MM.1S (cell line): Measurements from ENCODE around the gene RUNX2.

Experiments
- DNase-seq: peaks from one replicate; pipeline ENCODE4 v3.0.0-alpha.2; 2015
- H2AFZ ChIP-seq: fragments of 300-600 bp; sonication (generic); 2 replicates; pipeline ENCODE4 v1.6.0; 2016; ENCODE audit warnings: antibody characterized with exemption, low read length
- H3F3A ChIP-seq: fragments of 300-600 bp; sonication (generic); 2 replicates; pipeline ENCODE4 v1.6.1; 2016; ENCODE audit warnings: mild to moderate bottlenecking, antibody characterized with exemption, low read length, moderate library complexity, mixed read lengths; ENCODE audit not compliant: insufficient read depth
- H3K27ac ChIP-seq: fragments of 300-600 bp; sonication (generic); 2 replicates; pipeline ENCODE4 v1.5.1; 2016; ENCODE audit warnings: mild to moderate bottlenecking, low read length
- H3K27me3 ChIP-seq: fragments of 300-600 bp; sonication (generic); replicated peaks from 2 replicates; pipeline ENCODE4 v1.6.0; 2016; ENCODE audit warnings: low read length; ENCODE audit not compliant: insufficient read depth
- H3K36me3 ChIP-seq: fragments of 300-600 bp; sonication (generic); replicated peaks from 2 replicates; pipeline ENCODE4 v1.6.1; 2016; ENCODE audit warnings: mild to moderate bottlenecking, low read length, mixed read lengths; ENCODE audit not compliant: insufficient read depth
- H3K4me1 ChIP-seq: fragments of 300-600 bp; sonication (generic); 2 replicates; pipeline ENCODE4 v1.6.1; 2016; ENCODE audit warnings: low read length, mixed read lengths
- H3K4me2 ChIP-seq: fragments of 300-600 bp; sonication (generic); 2 replicates; pipeline ENCODE4 v1.6.0; 2016; ENCODE audit warnings: low read depth, low read length
- H3K4me3 ChIP-seq: fragments of 300-600 bp; sonication (generic); 2 replicates; pipeline ENCODE4 v1.5.1; 2016; ENCODE audit warnings: low read length, mixed read lengths
- H3K79me2 ChIP-seq: fragments of 300-600 bp; sonication (generic); 2 replicates; pipeline ENCODE4 v1.6.1; 2016; ENCODE audit warnings: mixed run types, low read length, mixed read lengths
- H3K9ac ChIP-seq: fragments of 300-600 bp; sonication (generic); 2 replicates; pipeline ENCODE4 v1.6.1; 2016; ENCODE audit warnings: low read length, mixed read lengths
- H3K9me2 ChIP-seq: fragments of 300-600 bp; sonication (generic); replicated peaks from 2 replicates; pipeline ENCODE4 v1.6.1; 2016; ENCODE audit warnings: mild to moderate bottlenecking, low read length, mixed read lengths; ENCODE audit not compliant: insufficient read depth
- H3K9me3 ChIP-seq: fragments of 300-600 bp; sonication (generic); replicated peaks from 2 replicates; pipeline ENCODE4 v1.6.1; 2016; ENCODE audit warnings: mild to moderate bottlenecking, low read length, mixed read lengths; ENCODE audit not compliant: insufficient read depth
- H4K20me1 ChIP-seq: fragments of 300-600 bp; sonication (generic); 2 replicates; pipeline ENCODE4 v1.6.1; 2016; ENCODE audit warnings: mild to moderate bottlenecking, low read length, moderate library complexity, mixed read lengths; ENCODE audit not compliant: insufficient read depth
- CTCF ChIP-seq: fragments of 300-600 bp; sonication (generic); IDR thresholded peaks from 2 replicates; pipeline ENCODE4 v1.5.1; 2016; ENCODE audit warnings: antibody characterized with exemption, low read length, mixed read lengths
- EZH2 ChIP-seq: fragments of 300-600 bp; sonication (generic); optimal IDR thresholded peaks from 2 replicates; pipeline ENCODE3; 2017; ENCODE audit warnings: low read depth, mild to moderate bottlenecking, antibody characterized with exemption, low read length, mixed read lengths
- EZH2phosphoT487 ChIP-seq: fragments of 300-600 bp; sonication (generic); IDR thresholded peaks from 2 replicates; pipeline ENCODE4 v1.6.1; 2018; ENCODE audit warnings: antibody characterized with exemption, low read length

Gene RUNX2

GRCh38 chr6:45442716-45443115 lies 114.6 kb downstream of the RUNX2 start:
- Histone ChIP-seq H2AFZ (no peak overlapping the region), H3K36me3 (peaks cover 22% of the 10 kb centered on the region), H3K27me3 (no peaks in the 10 kb centered on the region), H3K9me3 (no peaks in the 10 kb centered on the region), H3K4me3 (no peak overlapping the region), H4K20me1 (no peaks in the 10 kb centered on the region; the same call in 1 of the 2 replicates), H3F3A (peaks cover 11% of the 10 kb centered on the region; the same call in 1 of the 2 replicates), H3K9me2 (no peaks in the 10 kb centered on the region), H3K27ac (no peak overlapping the region), H3K4me2 (no peak overlapping the region), H3K4me1 (peaks cover 31% of the 10 kb centered on the region), H3K9ac (no peak overlapping the region), H3K79me2 (peaks cover 99% of the 10 kb centered on the region)
- no peak for DNase-seq
- TF ChIP-seq EZH2phosphoT487, result no peak
- TF ChIP-seq EZH2, result no peak
- TF ChIP-seq CTCF, result no peak

- no peak for DNase-seq
- no peak overlapping the region for H2AFZ ChIP-seq
- H3K4me2 ChIP-seq, result no peak overlapping the region
- no peak overlapping the region for H3K27ac ChIP-seq
- peaks cover 20% of the 10 kb centered on the region; the same call in 1 of the 2 replicates for H3F3A ChIP-seq
- H3K9me2 ChIP-seq, result no peaks in the 10 kb centered on the region
- no peaks in the 10 kb centered on the region for H3K9me3 ChIP-seq
- peaks cover 99% of the 10 kb centered on the region for H3K79me2 ChIP-seq
- no peak overlapping the region for H3K4me3 ChIP-seq
- peaks cover 14% of the 10 kb centered on the region for H3K36me3 ChIP-seq
- no peaks in the 10 kb centered on the region; the same call in 1 of the 2 replicates for H4K20me1 ChIP-seq
- H3K27me3 ChIP-seq, result no peaks in the 10 kb centered on the region
- TF ChIP-seq EZH2, result no peak
- TF ChIP-seq EZH2phosphoT487, result no peak
- TF ChIP-seq CTCF, result no peak
- no peak overlapping the region for H3K9ac ChIP-seq
- peaks cover 49% of the 10 kb centered on the region for H3K4me1 ChIP-seq
Observed at GRCh38 chr6:45445364-45445748, 117.2 kb downstream of the RUNX2 start.

- Histone ChIP-seq H3K79me2 (peaks cover 99% of the 10 kb centered on the region), H3K4me1 (peaks cover 49% of the 10 kb centered on the region), H3K27ac (no peak overlapping the region), H3K36me3 (peaks cover 20% of the 10 kb centered on the region), H3K9me2 (no peaks in the 10 kb centered on the region), H3K9me3 (no peaks in the 10 kb centered on the region), H3K4me2 (0 out of 2 replicates have a peak overlapping the region, but pooled peaks have one; percentile 16), H3K9ac (no peak overlapping the region), H3K27me3 (no peaks in the 10 kb centered on the region), H3F3A (peaks cover 20% of the 10 kb centered on the region; the same call in 1 of the 2 replicates), H2AFZ (no peak overlapping the region), H3K4me3 (no peak overlapping the region), H4K20me1 (no peaks in the 10 kb centered on the region; the same call in 1 of the 2 replicates)
- DNase-seq, result no peak
- TF ChIP-seq EZH2, result no peak
Observed at GRCh38 chr6:45445749-45446549, 117.8 kb downstream of the RUNX2 start.

- TF ChIP-seq CTCF (no peak), EZH2 (no peak), EZH2phosphoT487 (no peak)
- H3K79me2 ChIP-seq, result peaks cover 99% of the 10 kb centered on the region
- peaks cover 20% of the 10 kb centered on the region; the same call in 1 of the 2 replicates for H3F3A ChIP-seq
- no peaks in the 10 kb centered on the region for H4K20me1 ChIP-seq
- H3K27ac ChIP-seq, result no peak overlapping the region
- no peak overlapping the region for H3K9ac ChIP-seq
- no peak overlapping the region for H2AFZ ChIP-seq
- DNase-seq, result no peak
- peak overlapping the region; percentile 52; the same call in 1 of the 2 replicates for H3K4me2 ChIP-seq
- H3K4me1 ChIP-seq, result peaks cover 54% of the 10 kb centered on the region
- no peaks in the 10 kb centered on the region for H3K9me3 ChIP-seq
- no peaks in the 10 kb centered on the region for H3K9me2 ChIP-seq
- H3K36me3 ChIP-seq, result peaks cover 21% of the 10 kb centered on the region
- no peak overlapping the region for H3K4me3 ChIP-seq
- H3K27me3 ChIP-seq, result no peaks in the 10 kb centered on the region
Observed at GRCh38 chr6:45447005-45447404, 118.9 kb downstream of the RUNX2 start.
